ENCODE results near the gene PCDHGB1. TPM values are rescaled to one million over a fixed set of nuclear protein-coding genes. Genes with fewer than 3 reads are reported as not detected.

Gene PCDHGB1
- total and polyA plus RNA-seq, 2 donors (not counting 1 experiment from before 2014, with no cell fraction given), result 1.7 to 4.3 TPM

DNA sequence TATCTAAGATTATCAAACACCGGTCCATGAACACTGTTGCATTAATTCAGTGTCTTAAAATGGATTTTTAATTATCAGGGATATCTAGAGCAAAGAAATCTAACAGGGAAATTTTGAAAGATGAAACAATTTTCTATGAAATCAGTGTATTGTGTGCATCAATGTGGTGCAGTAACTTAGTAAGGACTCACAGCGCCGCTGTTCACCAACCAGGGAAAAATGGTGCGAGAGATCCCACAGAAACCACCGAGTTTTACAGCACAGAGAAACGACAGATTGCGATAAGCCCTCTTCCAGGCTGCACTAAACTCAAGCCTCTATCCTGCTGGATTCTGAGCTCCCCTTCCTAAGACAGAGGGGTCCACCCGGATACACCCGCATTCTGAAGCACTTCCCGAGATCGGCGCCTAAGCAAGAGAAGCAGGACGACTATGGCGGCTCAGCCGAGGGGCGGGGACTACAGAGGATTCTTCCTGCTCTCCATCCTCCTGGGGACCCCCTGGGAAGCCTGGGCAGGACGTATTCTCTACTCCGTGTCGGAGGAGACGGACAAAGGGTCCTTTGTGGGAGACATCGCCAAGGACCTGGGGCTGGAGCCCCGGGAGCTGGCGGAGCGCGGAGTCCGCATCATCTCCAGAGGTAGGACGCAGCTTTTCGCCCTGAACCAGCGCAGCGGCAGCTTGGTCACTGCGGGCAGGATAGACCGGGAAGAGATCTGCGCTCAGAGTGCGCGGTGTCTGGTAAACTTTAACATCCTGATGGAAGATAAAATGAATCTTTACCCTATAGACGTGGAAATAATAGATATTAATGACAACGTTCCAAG is 32.8 kb downstream of the PCDHGB1 start, which contains the start of gene PCDHGA7:
Gene PCDHGA7, plus strand, starts transcription at position 274 of the 826 bp plus-strand sequence. Its CDS starts 158 bp downstream, at position 432.
- Histone ChIP-seq H3K9ac (ENCODE audit: insufficient read depth, low read length) (no peak within 1 kb of the TSS), H3K9me3 (ENCODE audit: control insufficient read depth, insufficient read depth, low read depth, low read length) (peaks cover 2% of the 10 kb centered on the region), H3K27ac (ENCODE audit: insufficient read depth, low read length) (no peak within 1 kb of the TSS), H3K4me3 (replicated peaks in 1 of 4; ENCODE audit: control extremely low read depth in 1 of 4, insufficient read depth in 1 of 4, low read depth in 3 of 4, low read length in 4 of 4) (peak within 1 kb of the TSS; percentile 62 to 76 (median 63)), H3K79me2 (ENCODE audit: control insufficient read depth, insufficient read depth, low read length) (no peaks in the 10 kb centered on the region), H4K20me1 (ENCODE audit: control insufficient read depth, extremely low read depth, insufficient read depth, low read length) (no peaks in the 10 kb centered on the region), H2AFZ (ENCODE audit: low read length) (peak within 1 kb of the TSS; percentile 67), H3K27me3 (ENCODE audit: control insufficient read depth, insufficient read depth, low read length) (no peaks in the 10 kb centered on the region), H3K4me2 (ENCODE audit: extremely low read depth, insufficient read depth, low read length) (peak within 1 kb of the TSS; percentile 76), H3K36me3 (ENCODE audit: control insufficient read depth, insufficient read depth, low read length) (no peaks in the 10 kb centered on the region), H3K4me1 (ENCODE audit: control insufficient read depth, extremely low read depth, insufficient read depth, low read length) (no peaks in the 10 kb centered on the region)
- TF ChIP-seq, protein P1, sequence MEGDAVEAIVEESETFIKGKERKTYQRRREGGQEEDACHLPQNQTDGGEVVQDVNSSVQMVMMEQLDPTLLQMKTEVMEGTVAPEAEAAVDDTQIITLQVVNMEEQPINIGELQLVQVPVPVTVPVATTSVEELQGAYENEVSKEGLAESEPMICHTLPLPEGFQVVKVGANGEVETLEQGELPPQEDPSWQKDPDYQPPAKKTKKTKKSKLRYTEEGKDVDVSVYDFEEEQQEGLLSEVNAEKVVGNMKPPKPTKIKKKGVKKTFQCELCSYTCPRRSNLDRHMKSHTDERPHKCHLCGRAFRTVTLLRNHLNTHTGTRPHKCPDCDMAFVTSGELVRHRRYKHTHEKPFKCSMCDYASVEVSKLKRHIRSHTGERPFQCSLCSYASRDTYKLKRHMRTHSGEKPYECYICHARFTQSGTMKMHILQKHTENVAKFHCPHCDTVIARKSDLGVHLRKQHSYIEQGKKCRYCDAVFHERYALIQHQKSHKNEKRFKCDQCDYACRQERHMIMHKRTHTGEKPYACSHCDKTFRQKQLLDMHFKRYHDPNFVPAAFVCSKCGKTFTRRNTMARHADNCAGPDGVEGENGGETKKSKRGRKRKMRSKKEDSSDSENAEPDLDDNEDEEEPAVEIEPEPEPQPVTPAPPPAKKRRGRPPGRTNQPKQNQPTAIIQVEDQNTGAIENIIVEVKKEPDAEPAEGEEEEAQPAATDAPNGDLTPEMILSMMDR (conservative IDR thresholded peaks at IDR 0.05 in 1 of 2, IDR thresholded peaks at IDR 0.05 in 1 of 2; ENCODE audit: low read depth in 1 of 2, low read length in 2 of 2), result peak; percentile 51
- no peak for TF ChIP-seq EZH2 (IDR thresholded peaks at IDR 0.05; ENCODE audit: low read length, missing control alignments)
- peak; percentile 48 to 54 for DNase-seq (ENCODE audit: low read depth in 2 of 2)

DNA sequence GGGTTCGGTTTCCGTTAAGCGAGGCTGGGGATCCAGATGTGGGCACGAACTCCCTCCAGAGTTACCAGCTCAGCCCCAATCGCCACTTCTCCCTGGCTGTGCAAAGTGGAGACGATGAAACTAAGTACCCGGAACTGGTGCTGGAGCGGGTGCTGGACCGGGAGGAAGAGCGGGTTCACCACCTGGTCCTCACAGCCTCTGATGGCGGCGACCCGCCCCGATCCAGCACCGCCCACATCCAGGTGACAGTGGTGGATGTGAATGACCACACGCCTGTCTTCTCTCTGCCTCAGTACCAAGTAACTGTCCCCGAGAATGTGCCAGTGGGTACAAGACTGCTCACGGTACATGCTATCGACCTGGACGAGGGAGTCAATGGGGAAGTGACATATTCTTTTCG is 33.4 kb downstream of the PCDHGB1 start:
- Histone ChIP-seq H3K4me1 (ENCODE audit: control insufficient read depth, extremely low read depth, insufficient read depth, low read length) (no peaks in the 10 kb centered on the region), H3K36me3 (ENCODE audit: control insufficient read depth, insufficient read depth, low read length) (no peaks in the 10 kb centered on the region), H4K20me1 (ENCODE audit: control insufficient read depth, extremely low read depth, insufficient read depth, low read length) (no peaks in the 10 kb centered on the region), H2AFZ (ENCODE audit: low read length) (no peak overlapping the region), H3K27ac (ENCODE audit: insufficient read depth, low read length) (no peak overlapping the region), H3K9me3 (ENCODE audit: control insufficient read depth, insufficient read depth, low read depth, low read length) (peaks cover 2% of the 10 kb centered on the region), H3K4me3 (replicated peaks in 1 of 4; ENCODE audit: control extremely low read depth in 1 of 4, insufficient read depth in 1 of 4, low read depth in 3 of 4, low read length in 4 of 4) (peak overlapping the region; percentile 62 to 76 (median 63)), H3K4me2 (ENCODE audit: extremely low read depth, insufficient read depth, low read length) (peak overlapping the region; percentile 44), H3K79me2 (ENCODE audit: control insufficient read depth, insufficient read depth, low read length) (no peaks in the 10 kb centered on the region), H3K27me3 (ENCODE audit: control insufficient read depth, insufficient read depth, low read length) (no peaks in the 10 kb centered on the region), H3K9ac (ENCODE audit: insufficient read depth, low read length) (no peak overlapping the region)
- DNase-seq (ENCODE audit: low read depth in 2 of 2), result no peak
- TF ChIP-seq, protein P1 (conservative IDR thresholded peaks at IDR 0.05 in 1 of 2, IDR thresholded peaks at IDR 0.05 in 1 of 2; ENCODE audit: low read depth in 1 of 2, low read length in 2 of 2), result no peak
- TF ChIP-seq EZH2 (IDR thresholded peaks at IDR 0.05; ENCODE audit: low read length, missing control alignments), result no peak

DNA sequence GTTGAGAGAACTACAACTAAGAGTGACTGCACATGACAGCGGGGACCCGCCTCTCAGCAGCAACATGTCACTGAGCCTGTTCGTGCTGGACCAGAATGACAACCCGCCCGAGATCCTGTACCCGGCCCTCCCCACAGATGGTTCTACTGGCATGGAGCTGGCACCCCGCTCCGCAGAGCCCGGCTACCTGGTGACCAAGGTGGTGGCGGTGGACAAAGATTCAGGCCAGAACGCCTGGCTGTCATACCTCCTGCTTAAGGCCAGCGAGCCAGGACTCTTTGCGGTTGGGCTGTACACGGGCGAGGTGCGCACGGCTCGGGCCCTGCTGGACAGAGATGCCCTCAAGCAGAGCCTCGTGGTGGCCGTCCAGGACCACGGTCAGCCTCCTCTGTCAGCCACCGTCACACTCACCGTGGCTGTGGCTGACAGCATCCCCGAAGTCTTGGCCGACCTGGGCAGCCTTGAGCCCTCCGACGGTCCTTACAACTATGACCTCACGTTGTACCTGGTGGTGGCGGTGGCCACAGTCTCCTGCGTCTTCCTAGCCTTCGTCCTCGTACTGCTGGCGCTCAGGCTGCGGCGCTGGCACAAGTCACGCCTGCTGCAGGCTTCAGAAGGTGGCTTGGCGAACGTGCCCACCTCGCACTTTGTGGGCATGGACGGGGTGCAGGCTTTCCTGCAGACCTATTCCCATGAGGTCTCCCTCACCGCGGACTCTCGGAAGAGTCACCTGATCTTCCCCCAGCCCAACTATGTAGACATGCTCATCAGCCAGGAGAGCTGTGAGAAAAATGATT is 34.8 kb downstream of the PCDHGB1 start:
- Histone ChIP-seq H3K27ac (ENCODE audit: insufficient read depth, low read length) (no peak overlapping the region), H3K4me3 (replicated peaks in 1 of 4; ENCODE audit: control extremely low read depth in 1 of 4, insufficient read depth in 1 of 4, low read depth in 3 of 4, low read length in 4 of 4) (no peak overlapping the region)
- TF ChIP-seq EZH2 (IDR thresholded peaks at IDR 0.05; ENCODE audit: low read length, missing control alignments), result no peak
- TF ChIP-seq, protein P1 (conservative IDR thresholded peaks at IDR 0.05 in 1 of 2, IDR thresholded peaks at IDR 0.05 in 1 of 2; ENCODE audit: low read depth in 1 of 2, low read length in 2 of 2), result no peak

More for the DNA sequence above, 34.8 kb downstream of the PCDHGB1 start:
- no peak for DNase-seq (ENCODE audit: low read depth in 2 of 2)
- H3K79me2 ChIP-seq (ENCODE audit: control insufficient read depth, insufficient read depth, low read length), result no peaks in the 10 kb centered on the region
- no peak overlapping the region for H2AFZ ChIP-seq (ENCODE audit: low read length)
- no peaks in the 10 kb centered on the region for H3K36me3 ChIP-seq (ENCODE audit: control insufficient read depth, insufficient read depth, low read length)
- H3K4me1 ChIP-seq (ENCODE audit: control insufficient read depth, extremely low read depth, insufficient read depth, low read length), result no peaks in the 10 kb centered on the region
- H3K4me2 ChIP-seq (ENCODE audit: extremely low read depth, insufficient read depth, low read length), result no peak overlapping the region
- H4K20me1 ChIP-seq (ENCODE audit: control insufficient read depth, extremely low read depth, insufficient read depth, low read length), result no peaks in the 10 kb centered on the region
- H3K27me3 ChIP-seq (ENCODE audit: control insufficient read depth, insufficient read depth, low read length), result no peaks in the 10 kb centered on the region
- peaks cover 2% of the 10 kb centered on the region for H3K9me3 ChIP-seq (ENCODE audit: control insufficient read depth, insufficient read depth, low read depth, low read length)
- H3K9ac ChIP-seq (ENCODE audit: insufficient read depth, low read length), result no peak overlapping the region
